Transverse colon (tissue), 4 donors: ENCODE results near the gene CAMSAP1. TPM values are rescaled to one million over a fixed set of nuclear protein-coding genes. Genes with fewer than 3 reads are reported as not detected.

Source experiments
- DNase-seq: peaks from one replicate; pipeline ENCODE4 v3.0.0-alpha.2; 2019
- H3K27ac ChIP-seq, 4 donors: fragments of 200-600 bp; sonication (generic); 2 replicates each; pipeline ENCODE4 v1.5.1; 2016 to 2018; ENCODE audit warnings: inconsistent platforms in 4 of 4
- H3K27me3 ChIP-seq: fragments of 200-600 bp; sonication (generic); 2 replicates; pipeline ENCODE4 v1.5.1; 2017; ENCODE audit warnings: inconsistent platforms
- H3K36me3 ChIP-seq, 4 donors: fragments of 200-600 bp; sonication (generic); 2 replicates each; pipeline ENCODE4 v1.5.1; 2017 to 2019; ENCODE audit warnings: inconsistent platforms in 4 of 4
- H3K4me1 ChIP-seq, 4 donors: fragments of 200-600 bp; sonication (generic); 2 replicates each; pipeline ENCODE4 v1.5.1; 2017 to 2020; ENCODE audit warnings: inconsistent platforms in 4 of 4
- H3K4me3 ChIP-seq, 4 donors: fragments of 200-600 bp; sonication (generic); 1 replicate in 1 of 4; 2 replicates in 3 of 4; pipeline versions ENCODE4 v1.5.1 to v1.6.1; 2017 to 2019; ENCODE audit warnings: inconsistent platforms in 4 of 4
- H3K9me3 ChIP-seq, 2 donors: fragments of 200-600 bp; sonication (generic); 2 replicates each; pipeline ENCODE4 v1.5.1; 2017 to 2019; ENCODE audit warnings: inconsistent platforms in 2 of 2
- CTCF ChIP-seq, 5 experiments: fragments of 200-600 bp in 3 of 5; fragments of 450-650 bp in 2 of 5; sonication (generic) in 3 of 5; IDR thresholded peaks; 1 replicate in 2 of 5; 2 replicates in 3 of 5; pipeline ENCODE4 v1.5.1; 2016 to 2017; ENCODE audit warnings: antibody characterized with exemption in 5 of 5, inconsistent platforms in 3 of 5, mild to moderate bottlenecking in 2 of 5, moderate library complexity in 1 of 5
- EP300 ChIP-seq: sonication (generic); formaldehyde crosslinking; IDR thresholded peaks from one replicate; pipeline ENCODE4 v1.6.1; 2017; ENCODE audit warnings: antibody characterized with exemption, low read depth
- POLR2A ChIP-seq: fragments of 450-650 bp; IDR thresholded peaks from one replicate; pipeline ENCODE4 v1.6.1; 2016; ENCODE audit warnings: antibody characterized with exemption, mild to moderate bottlenecking, moderate library complexity
- POLR2AphosphoS5 ChIP-seq, 3 donors: sonication (generic); formaldehyde crosslinking; IDR thresholded peaks; one replicate each; pipeline ENCODE4 v1.6.1; 2016; ENCODE audit warnings: antibody characterized with exemption in 3 of 3
- WGBS, 2 donors: methylation state at CpG; one replicate each; pipeline ENCODE4 v1.1.5; 2018; ENCODE audit warnings: low coverage in 1 of 2; 5-methylcytosine and 5-hydroxymethylcytosine counted together
- in situ Hi-C, 4 donors: fragments of 200-750 bp; cut with MboI; loops; one replicate each; pipeline versions ENCODE4 v1.15.0 to v1.15.1; 2017; ENCODE audit warnings: low sequenced_read_pairs in 3 of 4, low pct_ligation_motif_present in 1 of 4, low pct_unique_long_range_greater_than_20kb in 1 of 4
- intact Hi-C: fragments of 100-400 bp; cut with DNase I; formaldehyde crosslinking; loops from one replicate; pipeline ENCODE4 v1.15.1; 2023; ENCODE audit warnings: low total_unique reads
- total RNA-seq, 4 donors: library from RNA; depleted of rRNA; stranded (reverse); fragments of >200 nt; gene quantifications; one replicate each; pipeline ENCODE4 v1.1.0, GENCODE V29; 2016

The CAMSAP1 gene
- total RNA-seq, 4 donors from 2014 or later: 17.3 to 88.0 (median 23.8) TPM

- intact Hi-C loops: no loop called here
- TF ChIP-seq POLR2A: no peak
- 92 to 95% methylated on average over 6 of the region's 6 CpGs for WGBS, 2 donors
These were observed 30.4 kb downstream of the CAMSAP1 start for GRCh38 chr9:135876936-135877335.

DNA sequence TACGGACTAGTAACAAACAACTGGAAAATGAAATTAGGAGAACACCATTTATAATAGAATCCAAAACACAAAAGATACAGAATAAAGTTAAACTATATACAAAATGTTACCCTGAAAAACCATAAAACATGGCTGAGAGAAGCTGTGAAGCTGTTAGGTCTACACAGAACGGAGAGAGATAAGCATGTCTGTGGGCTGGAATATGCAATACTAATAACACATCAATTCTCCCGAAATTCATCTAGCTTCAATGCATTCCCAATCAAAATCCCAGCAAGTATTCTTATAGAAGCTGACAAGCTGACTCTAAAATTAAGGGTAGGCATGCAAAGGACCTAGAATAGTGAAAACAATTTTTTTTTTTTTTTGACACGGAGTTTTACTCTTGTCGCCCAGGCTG is 32.5 kb downstream of the CAMSAP1 start:
- H3K27ac ChIP-seq: no peak overlapping the region
- no peak for DNase-seq
- in situ Hi-C loops (loop anchor here in 1 of 4 donors (25.0 kb wide), 1 partner anchor 237 kb away; the partner anchor contains the start of gene TMEM250), intact Hi-C loops (no loop called here)
- WGBS, 2 donors: 92 to 93% methylated on average over 5 of the region's 5 CpGs
- TF ChIP-seq POLR2A: no peak
- no peak for TF ChIP-seq EP300
- TF ChIP-seq POLR2AphosphoS5 (IDR thresholded peaks at IDR 0.05): no peak
- no peak for TF ChIP-seq CTCF (IDR thresholded peaks at IDR 0.05)
- H3K36me3 ChIP-seq: no peaks in the 10 kb centered on the region
- H3K4me1 ChIP-seq: no peaks in the 10 kb centered on the region
- H3K27me3 ChIP-seq: no peaks in the 10 kb centered on the region
- H3K4me3 ChIP-seq: no peak overlapping the region
- no peaks in the 10 kb centered on the region for H3K9me3 ChIP-seq

More at GRCh38 chr9:135876936-135877335, 30.4 kb downstream of the CAMSAP1 start:
- H3K4me1 ChIP-seq: no peaks in the 10 kb centered on the region
- H3K4me3 ChIP-seq: no peak overlapping the region
- no peak overlapping the region for H3K27ac ChIP-seq
- no peaks in the 10 kb centered on the region for H3K9me3 ChIP-seq
- H3K27me3 ChIP-seq: no peaks in the 10 kb centered on the region
- in situ Hi-C loops: no loop called here
- no peak for DNase-seq
- H3K36me3 ChIP-seq: no peaks in the 10 kb centered on the region

- in situ Hi-C loops: loop anchor here in 3 of 4 donors (10.0 to 25.0 kb wide), 3 partner anchors 85 to 255 kb away; partner anchors contain the start of gene TMEM250 (in 1 of the 3)
- TF ChIP-seq POLR2AphosphoS5 (IDR thresholded peaks at IDR 0.05): no peak
- TF ChIP-seq CTCF (IDR thresholded peaks at IDR 0.05): no peak
- no peak for TF ChIP-seq EP300
- TF ChIP-seq POLR2A: no peak
- intact Hi-C loops: loop anchor here (5.0 kb wide), 1 partner anchor 252 kb away; no protein-coding TSS in a partner anchor
- Histone ChIP-seq H3K27ac (no peak overlapping the region), H3K4me3 (no peak overlapping the region), H3K4me1 (no peaks in the 10 kb centered on the region), H3K36me3 (no peaks in the 10 kb centered on the region), H3K9me3 (no peaks in the 10 kb centered on the region), H3K27me3 (no peaks in the 10 kb centered on the region)
- DNase-seq: no peak
- WGBS, 2 donors: 87 to 94% methylated on average over 3 of the region's 3 CpGs
These were observed 37.4 kb downstream of the CAMSAP1 start for GRCh38 chr9:135869909-135870308.

- H3K27me3 ChIP-seq: no peaks in the 10 kb centered on the region
- H3K4me1 ChIP-seq: peaks cover 0 to 6% (median 0%) of the 10 kb centered on the region in 4 donors
- no peaks in the 10 kb centered on the region for H3K9me3 ChIP-seq
- TF ChIP-seq CTCF (IDR thresholded peaks at IDR 0.05) (no peak), POLR2A (no peak), POLR2AphosphoS5 (IDR thresholded peaks at IDR 0.05) (no peak), EP300 (no peak)
- intact Hi-C loops (loop anchor here (5.0 kb wide), 1 partner anchor 257 kb away; no protein-coding TSS in a partner anchor), in situ Hi-C loops (loop anchor here in 3 of 4 donors (10.0 to 25.0 kb wide), 3 partner anchors 89 to 259 kb away; partner anchors contain the start of gene TMEM250 (in 1 of the 3))
- no peak overlapping the region for H3K4me3 ChIP-seq
- DNase-seq: no peak
- 88% methylated on average over 7 of the region's 7 CpGs; no CpG with 5 or more reads in 1 of the 2 donors for WGBS, 2 donors
- H3K36me3 ChIP-seq: no peaks in the 10 kb centered on the region
- no peak overlapping the region for H3K27ac ChIP-seq
These were observed 41.8 kb downstream of the CAMSAP1 start for GRCh38 chr9:135865531-135865930.
